Head of caudate nucleus (tissue), 42 donors: ENCODE results near the gene GNG7.
A peak's percentile ranks its signal among the peaks of the same experiment; 100 is the strongest.
"Not testable (repeated sequence)": the region's sequence is repeated elsewhere in the genome, so short reads cannot be mapped to it uniquely, and the experiment has no call there.

Experiments used
- DNase-seq, 42 donors: peaks; one replicate each; pipeline versions ENCODE4 v3.0.0 to v3.0.0-alpha.2; 2020 to 2021; ENCODE audit warnings: mixed read lengths in 7 of 42
- intact Hi-C: fragments of 100-400 bp; cut with DNase I; formaldehyde crosslinking; loops from one replicate; pipeline ENCODE4 v1.15.0; 2022

The GNG7 gene

GRCh38 chr19:2527686-2528085 lies 174.8 kb downstream of the GNG7 start:
- intact Hi-C loops, result no loop called here
- DNase-seq, result no peak

DNA sequence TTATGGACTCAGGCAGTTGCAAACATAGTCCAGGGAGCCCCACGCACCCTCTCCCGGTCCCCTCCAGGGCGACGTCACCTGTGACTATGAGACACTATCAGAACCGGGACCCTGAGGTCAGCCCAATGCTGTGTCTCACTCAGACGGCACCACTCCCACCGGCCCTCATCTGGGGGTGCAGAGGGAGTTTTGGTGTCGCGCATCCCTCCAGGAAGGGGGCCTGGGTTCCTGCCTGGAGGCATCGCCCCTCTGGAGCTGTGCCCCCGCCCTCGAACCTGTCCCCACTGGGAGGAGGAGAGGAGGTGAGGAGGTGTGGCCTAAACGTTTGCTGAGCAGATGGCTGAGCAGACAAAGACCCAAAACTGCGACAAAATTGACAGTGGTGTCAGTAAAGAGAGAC lies 175.3 kb downstream of the GNG7 start:
- intact Hi-C loops, result no loop called here
- no peak for DNase-seq

GRCh38 chr19:2524840-2525723 lies 177.4 kb downstream of the GNG7 start:
- intact Hi-C loops, result no loop called here
- DNase-seq, result peak in 15 of 42 donors; percentile 32 to 79 (median 56)

GRCh38 chr19:2524361-2524839 lies 178.1 kb downstream of the GNG7 start:
- intact Hi-C loops, result no loop called here
- DNase-seq, result no peak

- intact Hi-C loops, result no loop called here
- peak in 3 of 42 donors; percentile 18 to 60 (median 50) for DNase-seq
These were observed 178.7 kb downstream of the GNG7 start for GRCh38 chr19:2523630-2524311.

GRCh38 chr19:2519482-2519881 lies 183.0 kb downstream of the GNG7 start:
- DNase-seq, result no peak
- intact Hi-C loops, result no loop called here

- intact Hi-C loops, result not testable (repeated sequence)
These were observed 183.6 kb downstream of the GNG7 start for GRCh38 chr19:2518856-2519255.

GRCh38 chr19:2517881-2518601 lies 184.5 kb downstream of the GNG7 start:
- intact Hi-C loops, result no loop called here
- DNase-seq, result no peak

More at GRCh38 chr19:2518856-2519255, 183.6 kb downstream of the GNG7 start:
- not testable (repeated sequence) for DNase-seq

- DNase-seq, result no peak
- intact Hi-C loops, result no loop called here
These were observed 185.8 kb downstream of the GNG7 start for GRCh38 chr19:2516727-2517126.

- intact Hi-C loops, result no loop called here
- no peak for DNase-seq
These were observed 187.4 kb downstream of the GNG7 start for GRCh38 chr19:2514981-2515518.

DNA sequence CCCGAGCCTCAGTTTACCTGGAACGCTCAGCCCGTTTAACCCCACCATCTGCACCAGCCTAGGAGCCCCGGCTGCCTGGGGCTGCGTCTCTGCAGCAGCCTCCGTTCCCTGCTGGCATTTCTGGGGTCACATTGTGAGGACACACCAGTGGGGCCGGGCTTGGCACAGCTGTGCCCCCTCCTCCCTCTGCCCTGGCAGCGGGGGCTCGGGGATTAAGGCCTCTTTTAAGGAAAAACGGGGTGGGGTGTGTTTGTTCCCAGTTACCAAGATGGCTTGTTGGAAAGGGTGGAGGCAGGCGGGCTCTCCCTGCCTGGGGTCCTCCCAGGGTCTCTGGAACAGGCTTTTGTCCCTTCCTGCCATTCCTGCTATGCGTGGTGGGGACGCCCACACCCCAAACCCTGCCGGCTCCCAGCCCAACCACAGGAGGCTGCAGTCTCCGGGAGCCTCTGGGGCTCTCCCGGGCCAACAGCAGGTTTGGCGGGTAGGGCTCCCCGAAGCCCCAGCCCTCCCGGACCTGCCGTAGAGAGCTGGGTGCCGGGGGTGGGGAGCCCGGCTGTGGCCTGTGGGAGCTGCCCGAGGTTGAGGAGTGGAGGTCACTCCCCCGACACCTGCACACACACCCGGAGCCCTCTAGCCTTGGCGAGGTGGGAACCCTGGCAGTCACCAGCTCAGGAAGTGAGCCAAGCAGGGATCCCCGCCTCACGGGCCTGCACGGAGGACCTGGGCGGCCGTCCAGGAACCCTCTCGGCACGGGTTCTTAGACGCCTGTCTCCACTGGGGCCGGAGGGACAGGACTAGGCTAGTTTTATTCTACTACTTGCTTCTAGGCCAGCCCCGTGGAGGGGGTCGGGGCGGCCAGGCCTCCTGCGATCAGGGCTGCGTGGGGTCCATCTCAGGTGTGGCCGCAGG lies 189.7 kb downstream of the GNG7 start:
- no peak for DNase-seq
- intact Hi-C loops, result no loop called here

GRCh38 chr19:2511991-2512390 lies 190.5 kb downstream of the GNG7 start:
- peak in 12 of 42 donors; percentile 39 to 70 (median 49) for DNase-seq
- intact Hi-C loops, result no loop called here

DNA sequence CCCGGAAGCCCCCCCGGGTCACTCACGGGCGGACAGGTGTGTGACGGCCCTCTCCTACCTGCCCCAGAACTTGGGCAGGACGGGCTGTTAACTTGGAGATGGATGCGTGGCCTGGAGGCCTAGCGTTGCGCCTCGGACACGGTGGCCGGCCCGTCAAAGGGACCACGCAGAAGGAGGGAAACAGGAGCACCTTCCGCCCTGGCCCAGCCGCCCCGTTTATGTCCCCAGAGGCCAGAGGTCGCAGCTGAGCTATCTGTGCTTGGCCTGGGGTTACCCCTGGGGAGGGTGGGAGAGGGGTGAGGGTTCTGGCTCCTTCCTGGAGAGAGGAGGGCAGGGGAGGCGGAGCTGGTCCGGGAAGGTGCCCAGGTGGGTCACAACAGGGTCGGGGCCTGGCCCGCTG lies 190.9 kb downstream of the GNG7 start:
- intact Hi-C loops, result no loop called here
- DNase-seq, result no peak

- intact Hi-C loops, result no loop called here
- no peak for DNase-seq
These were observed 193.4 kb downstream of the GNG7 start for GRCh38 chr19:2509096-2509495.

DNA sequence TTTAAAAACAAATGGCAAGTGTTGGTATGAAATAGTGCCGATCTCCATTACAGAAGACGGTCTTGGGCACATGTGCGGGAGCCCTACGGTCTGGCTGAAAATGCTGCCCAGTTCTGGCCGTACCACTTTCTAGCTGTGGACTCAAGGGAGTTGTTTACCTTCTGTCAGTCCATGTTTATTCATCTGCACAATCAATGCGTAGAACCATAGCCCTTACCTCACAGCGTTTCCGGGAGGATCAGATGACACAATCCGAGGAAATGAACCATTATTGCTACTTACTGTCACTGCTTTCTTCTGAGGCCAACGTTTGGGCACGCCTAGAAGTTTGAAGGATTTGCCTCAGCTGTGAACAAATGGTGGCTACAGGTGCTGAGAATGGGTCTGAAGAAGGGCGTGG lies 195.4 kb downstream of the GNG7 start:
- intact Hi-C loops, result no loop called here
- no peak for DNase-seq

DNA sequence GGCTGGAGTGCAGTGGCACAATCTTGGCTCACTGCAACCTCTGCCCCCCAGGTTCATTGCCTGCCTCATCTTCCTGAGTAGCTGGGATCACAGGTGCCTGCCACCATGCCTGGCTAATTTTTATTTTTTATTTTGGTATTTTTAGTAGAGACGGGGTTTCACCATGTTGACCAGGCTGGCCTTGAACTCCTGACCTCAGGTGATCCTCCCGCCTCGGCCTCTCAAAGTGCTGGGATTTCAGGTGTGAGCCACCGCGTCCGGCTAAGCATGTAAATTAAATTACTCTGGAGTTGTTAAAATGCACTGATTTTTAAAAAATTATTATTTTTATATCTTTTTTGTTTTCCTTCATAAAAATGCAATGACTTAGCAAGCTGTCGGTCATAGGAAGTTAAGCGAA lies 195.8 kb downstream of the GNG7 start:
- DNase-seq, intact Hi-C loops: not testable (repeated sequence)

GRCh38 chr19:2503521-2504109 lies 198.9 kb downstream of the GNG7 start:
- DNase-seq, result peak in 27 of 42 donors; percentile 30 to 79 (median 59)
- intact Hi-C loops, result no loop called here

GRCh38 chr19:2500841-2501261 lies 201.6 kb downstream of the GNG7 start:
- DNase-seq, result no peak
- intact Hi-C loops, result no loop called here
